Left hindlimb (tissue), 1 donor: ENCODE measurements around the gene ZNHIT1.
A peak's percentile ranks its signal among the peaks of the same experiment; 100 is the strongest.

ENCODE experiments used
- DNase-seq: peaks from one replicate; pipeline ENCODE4 v3.0.0-alpha.2; 2018

ZNHIT1 gene

DNA sequence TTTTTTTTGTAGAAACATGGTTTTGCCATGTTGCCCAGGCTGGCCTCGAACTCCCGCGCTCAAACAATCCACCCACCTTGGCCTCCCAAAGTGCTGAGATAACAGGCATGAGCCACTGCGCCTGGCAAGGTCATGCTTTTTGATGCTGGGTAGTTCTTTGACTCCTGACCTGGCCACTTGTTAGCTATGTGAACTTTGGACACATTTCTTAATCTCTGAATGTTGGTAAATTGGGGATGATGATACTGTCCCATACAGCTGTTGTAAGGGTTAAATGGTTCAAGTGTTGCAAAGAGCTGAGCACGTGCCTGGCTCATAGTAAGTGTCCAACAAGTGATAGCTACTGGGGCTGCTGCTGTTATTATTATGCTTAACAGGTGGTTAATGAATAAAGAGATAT lies 2.3 kb downstream of the ZNHIT1 start:
- no peak for DNase-seq

DNA sequence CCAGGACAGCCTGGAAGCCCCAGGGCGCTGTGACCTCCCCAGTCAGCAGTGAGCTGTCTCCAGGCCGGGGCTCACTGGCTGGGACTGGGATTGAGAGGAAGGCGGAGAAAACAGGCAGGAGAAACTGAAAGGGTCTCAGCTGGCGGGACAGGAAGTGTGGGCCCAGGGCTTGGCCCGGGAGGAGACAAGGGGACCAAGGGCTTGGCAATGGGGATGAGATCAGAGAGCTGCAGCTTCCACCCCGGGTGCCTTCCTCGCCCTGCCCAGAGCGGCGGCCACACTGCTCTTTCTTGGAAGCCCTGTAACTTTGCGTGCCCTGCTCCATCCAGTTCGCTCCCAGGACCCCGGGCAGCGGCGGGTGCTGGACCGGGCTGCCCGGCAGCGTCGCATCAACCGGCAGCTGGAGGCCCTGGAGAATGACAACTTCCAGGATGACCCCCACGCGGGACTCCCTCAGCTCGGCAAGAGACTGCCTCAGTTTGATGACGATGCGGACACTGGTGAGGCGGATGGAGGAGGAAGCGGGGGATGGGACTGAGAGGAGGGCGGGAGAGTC lies 4.4 kb downstream of the ZNHIT1 start:
- DNase-seq: no peak

DNA sequence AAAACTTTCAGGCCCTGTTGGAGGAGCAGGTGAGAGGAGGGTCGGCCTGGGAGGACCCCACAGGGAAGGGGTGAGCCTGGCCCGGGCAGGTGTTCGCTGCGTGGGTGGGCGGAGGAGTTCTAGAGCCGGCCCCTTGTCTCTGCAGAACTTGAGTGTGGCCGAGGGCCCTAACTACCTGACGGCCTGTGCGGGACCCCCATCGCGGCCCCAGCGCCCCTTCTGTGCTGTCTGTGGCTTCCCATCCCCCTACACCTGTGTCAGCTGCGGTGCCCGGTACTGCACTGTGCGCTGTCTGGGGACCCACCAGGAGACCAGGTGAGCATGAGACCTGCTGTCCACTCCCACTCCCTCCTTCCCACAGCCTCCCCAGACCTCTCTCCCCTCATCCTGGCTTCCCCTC lies 5.6 kb downstream of the ZNHIT1 start:
- DNase-seq: no peak

DNA sequence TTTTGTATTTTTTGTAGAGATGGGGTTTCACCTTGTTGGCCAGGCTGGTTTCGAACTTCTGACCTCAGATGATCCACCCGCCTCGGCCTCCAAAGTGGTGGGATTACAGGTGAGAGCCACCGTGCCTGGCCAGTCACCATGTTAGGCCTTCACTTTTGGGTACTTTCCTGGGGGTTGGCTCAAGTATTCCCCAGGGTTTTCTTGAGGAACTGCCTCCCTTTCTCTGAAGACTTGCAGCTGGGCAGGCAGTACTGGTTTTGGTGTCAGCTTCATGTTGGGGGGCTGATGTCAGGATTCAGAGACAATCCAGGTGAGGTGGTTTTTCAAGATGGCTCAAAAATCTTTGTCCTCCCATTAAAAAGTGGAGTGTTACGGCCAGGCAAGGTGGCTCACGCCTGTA lies 7.7 kb downstream of the ZNHIT1 start:
- DNase-seq: no peak

DNA sequence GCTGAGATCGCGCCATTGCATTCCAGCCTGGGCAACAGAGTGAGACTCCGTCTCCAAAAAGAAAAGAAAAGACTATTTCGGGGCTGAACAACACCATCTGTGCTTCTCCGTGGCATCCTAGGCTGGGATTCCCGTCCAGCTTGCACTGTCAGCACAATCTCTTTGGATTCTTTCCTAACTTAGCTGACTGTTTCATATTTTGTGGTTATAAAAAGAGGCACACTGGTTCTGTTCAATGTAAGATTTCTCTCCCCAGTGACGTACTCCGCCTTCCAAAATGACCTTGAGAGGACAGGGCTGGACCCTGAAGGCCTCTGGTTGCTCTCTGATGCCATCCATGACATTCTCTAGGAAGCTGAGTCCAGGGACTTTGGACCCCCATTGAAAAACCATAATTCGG lies 8.8 kb downstream of the ZNHIT1 start:
- DNase-seq: no peak

DNA sequence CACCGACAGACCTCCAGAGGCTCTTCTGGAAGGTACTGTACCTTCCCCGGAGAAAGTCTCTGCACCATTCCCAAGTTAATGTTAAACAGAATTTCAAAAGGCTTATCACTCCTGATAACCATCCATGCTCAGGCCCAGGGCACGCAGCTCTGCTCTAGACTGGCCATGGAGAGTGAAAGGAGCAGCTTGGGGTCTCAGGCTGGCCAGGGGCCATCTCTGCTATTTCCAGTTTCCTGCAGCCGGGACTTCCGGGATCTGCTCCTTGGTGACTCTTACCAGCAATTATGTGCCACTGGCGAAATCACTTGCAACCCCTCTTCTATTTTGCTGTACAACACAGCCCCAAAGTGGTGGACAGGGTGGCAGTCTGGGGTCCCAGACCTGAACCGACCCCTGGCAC lies 13.7 kb downstream of the ZNHIT1 start:
- no peak for DNase-seq

DNA sequence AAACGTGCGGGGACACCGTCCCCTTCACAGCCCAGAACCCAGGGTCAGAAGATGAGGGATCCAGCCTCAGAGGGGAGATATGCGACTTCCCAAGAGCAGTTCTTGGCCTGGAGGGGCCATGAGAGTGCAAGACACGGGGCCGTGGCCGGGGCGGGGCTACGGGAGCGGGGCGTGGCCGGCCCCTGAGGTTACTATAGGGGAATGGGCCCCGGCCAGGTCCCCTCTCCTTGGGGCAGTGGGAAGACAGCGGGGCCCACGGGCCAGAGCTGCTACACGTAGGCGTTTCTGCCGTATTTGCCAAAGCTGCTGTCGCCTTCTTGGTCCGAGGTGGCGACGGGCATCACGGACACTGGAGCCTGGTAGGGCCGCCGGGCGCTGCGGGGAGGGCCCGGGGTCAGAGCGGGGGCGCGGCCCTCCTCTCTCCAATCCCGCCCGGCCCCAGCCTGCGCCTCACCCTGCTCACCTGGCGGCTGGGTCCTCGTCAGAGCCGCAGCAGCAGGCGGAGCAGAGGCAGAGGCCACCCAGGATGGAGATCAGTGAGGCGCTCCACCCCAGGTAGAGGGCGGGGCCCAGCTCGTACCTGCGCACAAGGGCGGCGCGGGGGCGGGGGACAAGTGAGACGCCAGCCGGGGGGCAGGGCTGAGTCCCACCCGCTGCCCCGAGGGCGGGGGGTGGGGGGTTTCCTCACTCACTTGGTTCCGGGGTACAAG lies 14.3 kb downstream of the ZNHIT1 start:
- no peak for DNase-seq

DNA sequence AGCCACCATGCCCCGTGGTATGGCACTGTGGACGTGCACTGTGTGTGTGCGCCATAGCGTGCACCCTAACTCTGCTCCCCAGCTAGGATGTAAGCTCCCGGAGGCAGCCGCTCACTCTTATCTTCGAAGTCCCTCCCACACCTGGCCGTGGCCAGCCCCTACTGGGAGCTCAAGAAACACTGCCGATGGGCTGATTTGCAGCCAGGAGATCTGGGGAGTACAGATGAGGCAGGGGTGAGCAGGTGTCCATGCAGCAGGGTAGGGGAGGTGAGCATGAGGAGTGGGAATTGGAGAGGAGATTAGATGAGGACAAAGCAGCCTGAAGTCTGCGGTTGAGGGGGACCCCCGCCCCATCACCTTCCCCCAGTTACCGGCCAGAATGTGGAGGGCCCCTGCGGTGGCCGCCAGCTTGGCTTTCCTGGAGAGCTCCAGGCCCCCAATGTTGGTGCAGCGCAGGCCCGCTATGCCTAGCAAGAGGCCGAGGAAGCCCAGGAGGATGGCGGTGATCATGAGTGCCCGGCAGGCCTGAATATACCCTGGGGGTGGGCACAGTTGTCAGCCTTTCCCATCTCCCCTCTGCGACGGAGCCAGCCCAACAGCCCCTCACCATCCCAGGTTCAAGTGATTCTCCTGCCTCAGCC lies 16.1 kb downstream of the ZNHIT1 start:
- DNase-seq: no peak

DNA sequence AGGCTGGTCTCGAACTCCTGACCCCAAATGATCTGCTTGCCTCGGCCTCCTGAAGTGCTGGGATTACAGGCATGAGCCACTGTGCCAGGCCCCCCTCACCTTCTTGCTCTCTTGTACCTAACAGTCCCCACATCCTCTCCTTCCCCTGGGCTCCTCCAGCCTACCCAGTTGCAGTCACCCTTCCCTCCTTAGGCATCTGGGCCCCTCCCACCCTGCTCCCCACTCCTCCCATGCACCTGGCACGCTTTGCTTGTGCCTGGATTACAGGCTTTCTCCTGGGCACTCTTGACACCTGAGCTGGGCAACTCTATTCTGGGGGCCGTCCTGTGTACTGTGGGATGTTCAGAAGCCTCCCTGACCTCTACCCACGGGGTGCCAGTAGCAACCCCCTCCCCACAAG lies 16.7 kb downstream of the ZNHIT1 start:
- no peak for DNase-seq

DNA sequence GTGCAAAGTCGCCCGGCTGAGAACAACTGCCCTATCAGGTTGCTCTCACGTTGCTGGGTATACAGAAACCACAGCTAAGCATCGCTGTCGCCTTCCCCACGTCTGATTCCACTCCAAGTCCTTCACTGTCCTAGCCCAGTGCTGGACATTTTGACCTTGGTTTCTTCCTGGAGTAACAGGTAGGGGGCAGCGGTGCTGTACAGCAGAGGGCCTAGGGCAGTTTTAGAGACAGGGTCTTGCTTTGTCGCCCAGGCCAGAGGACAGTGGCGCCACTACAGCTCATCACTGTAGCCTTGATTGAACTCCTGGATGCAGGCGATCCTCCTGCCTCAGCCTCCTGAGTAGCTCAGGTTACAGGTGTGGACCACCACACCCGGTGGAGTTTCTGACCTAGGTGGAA lies 17.1 kb downstream of the ZNHIT1 start:
- DNase-seq: no peak

DNA sequence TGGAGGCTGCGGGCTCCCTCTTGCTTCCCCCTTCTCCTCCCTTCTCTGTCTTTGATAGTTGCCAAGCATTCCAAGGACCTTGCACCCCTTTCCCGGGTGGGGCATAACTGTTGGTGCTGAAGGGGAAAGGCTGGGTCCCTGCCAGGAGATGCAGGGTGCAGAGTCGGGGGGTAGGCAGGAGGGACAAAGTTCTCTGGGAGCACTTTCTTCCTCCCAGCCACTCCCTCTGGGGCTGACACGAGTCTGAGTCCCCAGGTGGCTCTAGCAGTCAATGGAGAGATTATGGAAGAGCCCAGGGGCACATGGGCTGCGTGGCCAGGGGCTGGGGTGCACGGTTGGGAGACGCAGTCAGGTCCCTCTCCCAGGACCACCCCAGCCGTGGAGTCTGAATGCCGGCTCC lies 17.6 kb downstream of the ZNHIT1 start:
- DNase-seq: no peak

DNA sequence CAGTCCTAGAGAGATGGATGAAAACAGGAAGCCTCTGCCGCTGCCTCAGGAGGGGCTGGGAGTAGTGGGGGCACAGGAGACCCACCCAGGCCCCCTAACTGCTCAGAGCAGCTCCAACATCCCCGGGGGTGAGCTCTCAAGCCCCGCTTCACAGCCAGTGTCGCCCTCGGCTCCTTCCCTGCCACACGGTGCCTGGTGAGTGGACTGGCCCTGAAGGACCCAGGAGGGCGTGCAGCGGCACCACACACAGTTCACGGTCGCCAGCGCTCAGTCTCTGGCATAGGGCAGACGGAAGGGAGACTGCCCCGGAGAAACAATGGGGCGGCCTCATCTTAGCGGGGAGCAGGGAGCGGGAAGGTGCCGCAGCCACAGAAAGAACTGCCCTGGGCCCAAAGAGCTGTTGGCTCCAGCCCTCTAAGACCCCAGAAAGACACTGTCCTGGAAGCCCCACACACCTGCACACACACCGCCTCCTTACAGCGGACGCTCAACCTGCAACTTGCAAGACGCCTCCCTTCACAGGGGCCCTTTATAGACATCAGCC lies 18.4 kb downstream of the ZNHIT1 start:
- DNase-seq: no peak

DNA sequence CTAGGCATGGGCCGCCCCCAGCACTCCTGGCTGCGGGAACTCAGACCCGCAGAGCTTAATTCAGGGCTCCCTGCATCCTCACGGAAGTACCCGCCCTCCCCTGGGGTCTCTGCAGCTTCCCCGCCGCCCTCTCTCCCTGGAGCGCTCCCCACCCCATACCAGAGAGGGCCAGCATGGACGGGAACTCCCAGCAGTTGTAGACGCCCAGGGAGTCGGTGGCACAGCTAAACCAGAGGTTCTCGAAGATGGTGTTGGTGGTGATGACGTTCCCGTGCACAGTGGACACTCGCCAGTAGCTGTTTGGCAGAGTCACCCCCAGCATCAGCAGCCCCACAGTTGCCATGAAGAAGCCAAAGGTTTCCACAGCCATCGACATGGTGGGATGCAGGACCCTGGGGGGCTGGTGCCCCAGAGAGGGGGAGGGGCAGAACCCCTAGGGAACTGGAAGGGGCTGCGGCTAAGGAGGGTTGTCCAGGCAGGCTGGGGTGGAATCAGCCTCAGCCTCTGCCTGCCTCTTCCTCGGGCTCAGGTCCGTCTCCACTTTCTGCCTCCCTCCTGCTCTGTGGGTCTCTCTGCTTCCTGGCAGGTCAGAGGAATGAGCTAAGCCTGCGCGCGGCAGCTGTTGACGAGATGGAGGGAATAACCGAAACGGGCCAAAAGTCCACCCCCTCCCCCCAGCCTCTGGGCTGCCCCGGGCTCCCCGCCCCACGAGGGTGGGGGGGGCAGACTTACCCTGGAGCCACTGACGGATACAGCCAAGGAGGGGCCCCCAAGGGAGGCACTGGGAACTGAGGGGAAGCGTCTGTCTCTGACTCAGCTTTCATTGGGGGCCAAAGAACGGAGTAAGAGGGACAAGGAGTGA lies 19.5 kb downstream of the ZNHIT1 start, which contains the start of gene CLDN15:
TSS of gene CLDN15 (minus strand) at position 597 of the 862 bp plus-strand sequence. CDS start at position 376, 221 bp downstream.
- DNase-seq: peak; percentile 76

DNA sequence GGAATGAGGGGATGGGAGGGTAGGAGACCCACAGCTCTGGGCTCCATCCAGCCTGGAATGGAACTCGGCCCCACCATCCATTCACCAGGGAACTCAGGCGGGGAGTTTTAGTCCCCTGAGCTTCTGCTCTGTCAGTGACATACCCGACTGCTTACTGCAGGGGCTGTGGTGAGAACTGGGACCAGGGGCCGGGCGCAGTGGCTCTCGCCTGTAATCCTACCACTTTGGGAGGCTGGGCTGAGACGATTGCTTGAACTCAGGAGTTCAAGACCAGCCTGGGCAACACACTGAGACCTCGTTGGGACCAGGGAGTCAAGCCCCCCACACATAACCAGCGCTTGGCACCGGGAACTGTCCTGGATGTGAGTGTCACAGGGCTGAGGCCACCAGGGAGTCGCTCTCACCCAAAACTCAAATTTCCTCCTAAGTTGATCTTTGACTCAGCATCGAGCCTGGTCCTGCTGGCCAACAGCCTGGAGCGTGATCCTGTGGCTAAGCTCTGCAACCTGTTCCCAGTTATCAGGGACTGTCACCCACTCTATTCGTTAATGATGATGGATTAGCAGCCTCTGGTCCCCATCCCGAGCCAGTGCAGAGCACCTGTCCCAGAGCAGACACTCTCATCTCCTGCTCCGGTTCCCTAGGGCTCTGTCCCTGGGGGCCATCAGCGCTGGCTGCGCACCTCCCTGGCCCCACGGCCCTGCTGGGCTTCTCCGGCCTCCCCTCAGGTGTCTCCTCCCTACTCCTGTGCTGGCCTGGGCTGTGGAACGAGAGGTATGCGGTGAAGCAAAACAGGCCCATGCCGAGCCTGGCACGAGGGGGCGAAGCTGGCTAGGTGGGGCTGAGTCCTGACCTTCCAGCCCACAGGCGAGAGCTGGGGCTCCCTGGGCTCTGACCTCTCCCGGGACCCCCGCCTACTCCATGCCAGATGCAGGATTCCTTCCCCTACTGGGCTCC lies 20.5 kb downstream of the ZNHIT1 start:
- DNase-seq: no peak

DNA sequence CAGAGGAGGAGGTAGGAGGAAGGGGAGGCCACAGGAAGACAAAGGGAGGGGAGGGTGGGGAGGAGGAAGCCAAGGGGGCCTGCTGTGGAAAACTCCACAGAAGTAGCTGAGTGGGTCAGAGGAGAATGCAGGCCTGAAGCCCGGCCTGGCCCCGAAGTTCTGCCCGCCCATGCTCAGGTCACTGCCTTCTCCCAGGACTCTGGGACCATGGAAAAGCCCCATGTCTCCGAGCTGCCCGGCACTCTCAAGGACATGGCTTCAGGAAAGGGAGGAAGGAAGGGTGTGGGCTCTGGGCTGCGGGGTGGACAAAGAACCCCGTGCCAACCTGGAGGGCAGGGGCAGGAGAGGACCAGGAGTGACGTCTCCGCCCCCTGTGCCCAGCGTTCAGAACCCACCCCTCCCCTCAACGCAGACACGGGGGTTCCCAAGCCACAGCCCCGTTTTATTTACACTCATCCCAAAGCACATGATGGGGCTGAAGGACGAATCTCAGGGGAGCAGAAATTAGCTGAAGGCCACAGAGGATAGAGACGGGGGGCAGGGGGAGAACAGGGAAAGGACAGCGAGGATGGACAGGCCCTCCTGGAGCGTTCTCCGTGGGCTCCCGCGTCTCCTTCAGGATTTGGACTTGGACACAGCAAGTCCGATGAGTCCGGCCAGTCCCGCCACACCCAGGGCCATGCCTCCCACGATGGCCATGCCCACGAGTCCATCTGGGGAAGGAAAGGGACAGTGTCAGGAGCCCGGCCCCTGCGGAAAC lies 21.4 kb downstream of the ZNHIT1 start:
- DNase-seq: no peak

DNA sequence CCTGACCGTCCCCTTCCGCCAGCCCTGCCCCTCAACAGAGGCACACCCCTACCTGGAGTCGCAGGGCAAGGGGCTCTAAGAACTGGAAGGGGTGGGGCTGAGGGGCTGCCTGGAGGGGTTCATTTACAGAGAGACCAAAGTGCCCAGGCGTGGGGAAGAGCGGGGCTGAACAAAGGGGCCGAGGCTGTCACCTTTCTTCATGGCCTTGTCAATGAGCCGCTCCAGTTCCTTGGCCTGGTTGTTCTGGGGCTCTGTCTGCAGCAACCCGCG lies 21.9 kb downstream of the ZNHIT1 start:
- DNase-seq: no peak

DNA sequence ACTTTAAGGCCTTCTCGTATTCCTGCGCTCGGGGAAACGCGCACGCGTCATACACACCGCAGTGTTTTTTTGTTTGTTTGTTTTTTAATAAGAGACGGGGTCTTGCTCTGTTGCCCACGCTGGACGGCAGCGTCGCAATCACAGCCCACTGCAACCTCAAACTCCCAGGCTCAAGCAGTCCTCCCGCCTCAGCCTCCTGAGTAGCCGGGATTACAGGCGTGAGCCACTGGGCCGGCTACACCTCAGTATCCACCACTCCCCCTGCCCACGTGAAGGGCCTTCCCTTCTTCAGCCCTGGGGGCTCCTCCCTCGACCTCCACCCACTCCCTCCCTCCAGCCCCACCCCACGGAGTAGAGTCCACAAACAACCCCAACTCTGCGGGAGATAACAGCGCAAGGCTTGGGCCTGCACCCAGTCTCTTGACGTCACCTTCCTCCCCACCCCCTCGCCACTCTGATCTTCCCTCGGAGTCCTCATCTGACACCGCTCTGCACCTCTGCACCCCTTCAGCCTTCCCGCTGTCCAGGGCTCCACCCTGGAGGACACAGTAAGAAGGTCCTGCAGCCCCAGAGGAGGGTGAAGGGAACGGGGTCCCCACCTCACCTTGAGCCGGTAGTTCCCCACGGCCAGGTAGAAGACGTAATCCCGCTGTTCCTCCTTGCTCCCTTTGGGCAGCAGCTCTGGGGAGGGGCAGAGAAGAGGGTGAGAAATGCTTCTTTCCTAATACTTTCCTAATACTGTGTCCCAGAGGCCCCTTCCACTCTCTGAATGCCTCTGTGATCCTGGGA lies 22.5 kb downstream of the ZNHIT1 start:
- DNase-seq: no peak

DNA sequence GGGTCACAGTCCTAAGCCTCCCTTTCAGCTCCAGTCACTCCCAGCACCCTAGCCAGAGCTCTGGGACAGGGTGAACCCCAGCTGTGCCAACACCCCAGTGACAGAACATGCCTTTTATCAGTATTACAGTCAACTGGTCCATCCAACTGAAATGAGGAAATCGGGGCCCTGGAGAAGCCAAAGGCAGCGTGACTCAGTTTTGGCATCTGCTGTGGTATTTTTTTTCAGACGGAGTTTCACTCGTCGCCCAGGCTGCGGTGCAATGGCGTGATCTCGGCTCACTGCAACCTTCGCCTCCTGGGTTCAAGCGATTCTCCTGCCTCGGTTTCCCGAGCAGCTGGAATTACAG lies 23.0 kb downstream of the ZNHIT1 start:
- no peak for DNase-seq

DNA sequence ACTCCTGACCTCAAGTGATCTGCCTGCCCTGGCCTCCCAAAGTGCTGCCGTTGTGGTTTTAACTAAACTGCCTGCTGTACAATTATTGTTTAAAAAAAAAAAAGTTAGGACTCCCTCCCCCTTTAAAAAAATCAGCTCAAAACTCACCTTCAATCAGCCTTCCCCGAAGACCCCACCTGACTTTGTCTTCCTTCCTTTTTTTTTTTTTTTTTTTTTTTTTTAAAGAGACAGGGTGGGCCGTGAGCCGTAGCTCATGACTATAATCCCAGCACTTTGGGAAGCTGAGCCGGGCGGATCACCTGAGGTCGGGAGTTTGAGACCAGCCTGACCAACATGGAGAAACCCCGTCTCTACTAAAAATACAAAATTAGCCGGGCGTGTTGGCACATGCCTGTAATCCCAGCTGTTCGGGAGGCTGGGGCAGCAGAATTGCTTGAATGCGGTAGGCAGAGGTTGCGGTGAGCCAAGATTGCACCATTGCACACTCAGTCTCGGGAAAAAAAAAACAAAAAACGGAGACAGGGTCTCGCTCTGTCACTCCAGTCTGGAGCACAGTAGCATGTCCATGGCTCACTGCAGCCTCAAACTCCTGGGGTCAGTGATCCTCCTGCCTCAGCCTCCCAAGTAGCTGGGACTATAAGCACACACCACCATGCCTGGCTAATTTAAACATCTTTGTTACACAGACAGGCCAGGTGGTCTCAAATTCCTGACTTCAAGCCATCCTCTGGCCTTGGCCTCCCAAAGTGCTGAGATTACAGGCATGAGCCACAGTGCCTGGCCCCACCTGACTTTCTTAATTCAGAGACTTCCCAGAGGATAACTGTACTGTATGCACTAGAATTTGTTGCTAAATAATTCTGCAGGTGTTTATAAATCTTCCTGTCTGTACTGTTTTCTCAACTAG lies 23.7 kb downstream of the ZNHIT1 start:
- DNase-seq: no peak
